GM21529 (cell line): Measurements from ENCODE around the gene EYA3.
"Not testable (repeated sequence)": the region's sequence is repeated elsewhere in the genome, so short reads cannot be mapped to it uniquely, and the experiment has no call there.

Experiments
- ATAC-seq: cut with Tn5 transposase; IDR thresholded peaks from one replicate; pipeline ENCODE4 v1.9.1; 2021; ENCODE audit not compliant: unreplicated experiment

EYA3 gene

DNA sequence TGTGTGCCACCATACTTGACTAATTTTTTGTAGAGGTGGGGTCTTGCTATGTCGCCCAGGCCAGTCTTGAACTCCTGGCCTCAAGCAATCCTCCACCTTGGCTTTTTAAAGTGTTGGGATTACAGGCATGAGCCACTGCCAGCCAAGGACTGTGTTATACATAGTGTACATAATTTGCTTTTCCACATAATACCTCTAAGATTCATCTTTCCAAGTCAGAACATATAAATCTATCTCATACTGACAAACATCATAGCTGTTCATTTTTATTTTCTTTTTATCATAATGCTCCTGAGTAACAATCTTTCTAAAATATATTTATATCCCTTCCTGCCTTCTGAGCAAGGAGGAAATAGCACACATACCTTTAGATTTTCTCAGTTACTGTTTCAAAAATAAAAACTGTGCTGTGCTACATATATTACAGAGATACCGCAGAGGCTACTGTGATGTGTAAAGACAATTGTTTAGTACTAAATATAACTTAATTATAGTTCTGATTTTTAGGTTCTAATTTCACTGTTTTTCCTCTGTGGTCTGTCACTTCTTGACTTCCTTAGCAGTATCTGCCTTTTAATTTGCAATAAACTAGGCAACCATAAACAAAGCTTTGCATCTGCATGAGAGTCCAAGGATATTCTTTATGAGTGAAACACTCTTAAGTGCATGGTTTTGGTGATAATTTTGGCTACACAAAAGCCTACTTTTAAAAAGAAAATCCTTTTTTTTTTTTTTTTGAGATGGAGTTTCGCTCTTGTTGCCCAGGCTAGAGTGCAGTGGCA, 59.3 kb downstream of the EYA3 start:
- ATAC-seq = no peak

DNA sequence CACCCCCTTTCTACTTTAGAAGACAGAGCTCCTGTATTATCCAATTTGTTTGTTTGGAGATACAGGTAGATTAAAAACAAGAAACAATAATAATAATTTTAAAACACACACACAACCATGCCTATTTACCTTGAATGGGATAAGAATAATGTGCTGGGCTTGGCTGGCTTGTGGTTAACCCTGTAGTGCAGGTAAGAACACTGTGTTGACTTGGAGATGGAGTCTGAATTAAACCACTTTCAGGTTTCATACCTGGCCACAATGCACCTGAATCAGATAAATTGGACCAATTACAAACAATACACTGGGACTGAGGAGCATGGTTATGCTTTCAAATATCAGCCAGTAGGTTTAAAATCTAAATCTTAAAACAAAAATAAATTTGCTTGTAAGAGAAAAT, 60.8 kb downstream of the EYA3 start:
- no peak for ATAC-seq

DNA sequence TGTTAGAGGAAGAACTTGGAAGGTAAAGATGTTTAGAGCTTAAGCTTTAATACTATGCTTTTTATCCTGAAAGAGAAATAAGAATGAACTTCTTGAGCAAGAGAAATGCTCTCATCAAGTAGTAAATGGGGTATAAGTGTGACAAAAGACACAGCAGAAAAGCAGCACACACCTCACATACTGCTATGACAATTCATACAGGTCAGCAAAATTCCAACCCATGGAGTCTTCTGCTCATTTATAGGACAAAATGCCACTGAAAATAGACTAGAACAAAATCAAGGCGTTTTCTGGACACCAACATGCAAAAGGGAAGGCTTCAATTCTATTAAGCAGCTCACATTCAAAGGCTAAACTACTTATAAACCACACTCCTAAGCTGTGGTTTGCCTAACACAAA, 61.2 kb downstream of the EYA3 start:
- ATAC-seq = no peak

DNA sequence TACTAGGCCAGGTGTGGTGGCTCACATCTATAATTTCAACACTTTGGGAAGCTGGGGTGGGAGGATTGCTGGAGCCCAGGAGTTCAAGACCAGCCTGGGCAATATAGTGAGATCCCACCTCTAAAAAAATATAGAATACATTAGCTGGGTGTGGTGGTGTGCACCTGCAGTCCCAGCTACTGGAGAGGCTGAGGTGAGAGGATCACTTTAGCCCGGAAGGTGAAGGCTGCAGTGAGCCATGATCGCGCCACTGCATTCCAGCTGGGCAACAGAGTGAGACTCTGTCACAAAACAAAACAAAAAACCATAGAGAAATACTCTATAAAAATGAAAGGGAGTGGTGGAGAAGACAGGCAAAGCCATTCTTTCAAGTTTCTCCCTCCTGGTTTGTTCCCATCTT, 62.1 kb downstream of the EYA3 start:
- no peak for ATAC-seq

DNA sequence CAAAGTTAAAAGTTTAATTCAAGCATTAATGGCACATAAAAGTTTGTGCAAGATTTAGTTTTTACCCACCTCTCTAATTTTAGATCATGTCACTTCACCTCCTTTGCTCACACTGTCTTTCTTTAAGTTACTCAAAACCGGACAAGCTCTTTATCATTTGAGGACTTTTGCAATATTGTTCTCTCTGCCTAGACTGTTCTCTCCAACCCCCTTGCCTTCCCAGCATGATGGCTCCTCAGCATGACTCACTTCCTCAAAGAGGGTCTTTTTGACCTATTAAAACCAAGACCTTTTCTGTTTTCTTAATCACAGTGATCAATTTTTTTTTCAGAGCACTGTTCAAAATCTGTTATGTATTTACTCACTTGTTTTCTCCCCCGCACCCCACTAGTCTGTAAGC, 67.3 kb downstream of the EYA3 start:
- no peak for ATAC-seq

DNA sequence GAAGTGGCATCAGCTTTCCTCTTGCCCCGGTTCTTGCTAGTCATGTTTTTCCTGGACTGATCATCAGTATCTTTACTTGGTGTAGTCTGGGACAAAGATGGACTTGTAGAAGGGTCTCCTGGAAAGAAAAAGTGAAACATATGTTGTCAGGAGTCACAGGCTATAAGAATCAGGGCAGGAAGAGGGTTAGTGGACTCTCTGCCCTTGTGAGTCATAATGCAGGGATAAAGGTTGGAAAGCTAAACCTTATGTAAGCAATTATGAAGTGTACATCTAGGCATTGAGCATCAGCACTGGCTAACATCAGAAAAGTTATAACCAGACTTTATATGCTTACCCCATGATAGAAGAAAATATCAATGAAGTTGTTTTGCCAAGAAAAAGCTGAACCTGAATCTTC, 77.4 kb downstream of the EYA3 start:
- no peak for ATAC-seq

DNA sequence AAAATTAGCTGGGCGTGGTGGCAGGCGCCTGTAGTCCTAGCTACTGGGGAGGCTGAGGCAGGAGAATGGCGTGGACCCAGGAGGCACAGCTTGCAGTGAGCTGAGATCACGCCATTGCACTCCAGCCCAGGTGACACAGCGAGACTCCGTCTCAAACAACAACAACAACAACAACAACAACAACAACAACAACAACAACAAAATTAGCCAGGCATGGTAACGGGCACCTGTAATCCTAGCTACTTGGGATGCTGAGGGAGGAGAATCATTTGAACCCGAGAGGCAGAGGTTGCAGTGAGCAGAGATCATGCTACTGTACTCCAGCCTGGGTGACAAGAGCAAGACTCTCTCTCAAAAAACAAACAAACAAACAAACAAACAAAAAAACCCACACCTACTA, 85.3 kb downstream of the EYA3 start:
- ATAC-seq = not testable (repeated sequence)

DNA sequence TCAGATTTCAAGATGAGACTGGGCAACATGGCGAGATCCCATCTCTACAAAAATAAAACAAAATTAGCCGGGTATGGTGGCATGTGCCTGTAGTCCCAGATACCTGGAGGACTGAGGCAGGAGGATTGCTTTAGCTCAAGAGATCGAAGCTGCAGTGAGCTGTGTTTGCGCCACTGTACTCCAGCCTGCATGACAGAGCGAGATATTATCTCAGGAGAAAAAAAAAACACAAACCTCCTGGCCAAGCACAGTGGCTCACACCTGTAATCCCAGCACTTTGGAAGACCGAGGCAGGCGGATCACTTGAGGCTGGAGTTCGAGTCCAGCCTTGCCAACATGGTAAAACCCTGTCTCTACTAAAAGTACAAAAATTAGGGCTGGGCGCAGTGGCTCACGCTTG, 85.8 kb downstream of the EYA3 start:
- ATAC-seq = no peak

DNA sequence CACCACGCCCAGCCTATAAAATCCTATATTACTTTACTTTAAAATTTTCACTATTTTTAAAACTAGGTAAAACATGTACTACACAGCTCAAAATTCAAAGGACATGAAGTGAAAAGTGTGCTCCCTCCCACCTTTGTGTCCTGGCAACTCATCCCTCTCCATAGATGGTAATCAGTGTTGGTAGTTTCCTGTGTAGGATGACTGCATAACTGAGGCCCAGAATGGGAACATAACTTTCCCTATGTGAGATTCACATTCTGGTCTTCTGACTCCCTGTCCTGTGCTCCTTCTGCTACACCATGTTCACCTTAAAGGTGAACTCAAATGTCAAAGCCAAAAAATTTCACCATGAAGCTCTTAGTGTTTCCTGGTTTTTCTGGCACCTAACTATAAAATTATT, 89.4 kb downstream of the EYA3 start:
- ATAC-seq = no peak

DNA sequence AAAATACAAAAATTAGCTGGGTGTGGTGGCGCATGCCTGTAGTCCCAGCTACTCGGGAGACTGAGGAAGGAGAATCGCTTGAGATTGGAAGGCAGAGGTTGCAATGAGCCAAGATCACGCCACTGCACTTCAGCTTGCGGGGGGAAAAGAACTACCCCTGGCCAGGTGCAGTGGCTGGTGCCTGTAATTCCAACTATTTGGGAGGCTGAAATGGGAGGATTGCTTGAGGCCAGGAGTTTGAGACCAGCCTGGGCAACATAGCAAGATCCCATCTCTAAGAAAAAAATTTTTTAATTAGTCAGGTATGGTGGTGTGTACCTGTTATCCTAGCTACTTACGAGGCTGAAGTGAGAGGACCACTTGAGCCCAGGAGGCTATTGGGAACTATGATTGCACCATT, 93.9 kb downstream of the EYA3 start:
- not testable (repeated sequence) for ATAC-seq

DNA sequence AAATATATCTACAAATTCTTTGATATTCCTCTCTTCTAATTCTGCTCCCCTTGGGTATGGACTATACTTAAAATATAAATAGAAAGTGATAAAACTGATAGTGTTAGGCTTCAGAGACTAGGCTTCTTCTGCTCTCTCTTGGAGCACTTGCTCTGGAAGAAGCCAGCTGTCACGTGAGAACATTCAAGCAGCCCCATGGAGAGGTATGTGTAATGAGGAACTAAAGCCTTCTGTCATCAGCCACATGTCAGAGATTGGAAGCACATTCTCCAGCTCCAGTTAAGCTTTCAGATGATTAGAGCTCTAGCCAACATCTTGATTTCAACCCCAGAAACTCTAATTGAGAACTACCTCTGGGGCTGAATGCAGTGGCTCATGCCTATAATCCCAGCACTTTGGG, 94.3 kb downstream of the EYA3 start:
- no peak for ATAC-seq

DNA sequence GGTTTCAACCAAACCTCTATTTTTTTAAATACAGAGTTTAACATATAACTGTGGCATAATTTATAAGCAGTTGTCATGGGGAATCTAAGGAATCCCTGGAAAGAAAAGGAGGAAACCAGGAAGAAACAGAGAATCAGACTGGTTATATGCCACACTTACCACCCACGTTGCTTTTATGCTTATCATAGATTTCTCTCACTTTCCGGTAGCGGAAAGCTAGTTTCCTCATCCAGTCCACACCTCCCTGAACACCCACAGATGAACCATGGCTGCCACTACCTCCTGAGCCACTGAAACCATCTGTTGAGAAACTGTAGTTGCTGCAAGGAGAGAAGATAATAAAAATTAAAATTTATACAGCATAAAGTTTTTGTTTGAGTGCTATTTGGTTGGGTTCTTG, 95.2 kb downstream of the EYA3 start:
- no peak for ATAC-seq

DNA sequence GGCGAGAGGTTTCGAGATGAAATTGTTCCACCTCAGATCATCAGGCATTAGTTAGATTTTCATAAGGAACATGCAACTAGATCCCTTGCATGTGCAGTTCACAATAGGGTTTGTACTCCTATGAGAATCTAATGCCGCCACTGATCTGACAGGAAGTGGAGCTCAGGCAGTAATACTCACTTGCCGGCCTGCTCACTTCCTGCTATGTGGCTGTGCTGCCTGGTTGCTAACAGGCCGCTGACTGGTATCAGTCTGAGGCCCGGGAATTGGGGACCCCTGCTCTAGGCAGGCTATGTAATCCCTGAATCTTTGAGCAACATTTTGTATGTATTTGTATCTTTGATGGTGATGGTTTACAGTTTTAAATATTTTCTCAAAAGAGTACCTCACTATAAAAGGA, 96.1 kb downstream of the EYA3 start:
- no peak for ATAC-seq

DNA sequence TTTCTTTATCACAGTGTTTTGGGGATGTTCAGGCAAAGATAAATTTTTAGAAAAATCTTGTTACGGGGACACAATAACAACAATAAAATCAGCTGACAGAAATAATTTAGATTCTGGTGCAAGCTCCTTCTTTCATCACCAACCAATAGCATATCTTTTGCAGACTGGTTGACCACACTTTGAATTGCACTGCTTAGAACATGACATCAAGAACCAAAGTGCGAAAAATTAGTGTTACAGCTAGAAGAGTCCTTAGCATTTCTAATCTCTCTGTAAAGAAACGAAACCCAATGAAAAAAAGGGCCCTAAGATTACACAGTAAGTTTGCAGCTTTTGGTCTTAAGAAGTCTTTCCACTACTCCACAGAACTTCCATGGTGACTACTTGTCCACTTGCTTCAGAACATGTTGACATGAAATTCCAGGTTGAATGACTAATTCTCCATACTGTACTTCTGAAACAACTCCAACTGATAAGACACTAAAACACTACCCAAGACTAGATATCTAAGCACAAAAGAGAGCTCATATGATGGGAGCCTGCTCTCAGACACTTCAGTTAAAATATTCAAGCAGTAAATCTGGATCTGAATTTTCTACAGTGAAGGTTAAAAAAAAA, 97.4 kb downstream of the EYA3 start:
- no peak for ATAC-seq

DNA sequence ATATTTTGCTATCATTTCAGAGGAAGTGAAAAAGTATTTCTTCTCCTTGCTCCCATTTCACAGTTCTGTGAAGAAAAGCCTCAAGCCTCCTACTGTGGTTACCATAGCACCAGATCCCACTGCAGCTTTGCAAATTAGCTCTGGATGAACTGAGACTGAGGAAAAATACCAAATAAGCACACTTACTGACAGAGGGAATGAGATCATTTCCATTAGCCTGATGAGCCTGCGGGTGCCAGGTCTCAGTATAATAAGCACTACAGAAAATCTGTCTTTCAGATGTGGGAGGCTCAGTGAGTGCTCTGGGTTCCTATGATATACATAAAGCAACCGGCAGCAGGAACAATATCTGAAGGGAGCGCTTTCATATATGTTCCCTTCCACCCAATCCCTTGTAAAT, 107.3 kb downstream of the EYA3 start:
- no peak for ATAC-seq

DNA sequence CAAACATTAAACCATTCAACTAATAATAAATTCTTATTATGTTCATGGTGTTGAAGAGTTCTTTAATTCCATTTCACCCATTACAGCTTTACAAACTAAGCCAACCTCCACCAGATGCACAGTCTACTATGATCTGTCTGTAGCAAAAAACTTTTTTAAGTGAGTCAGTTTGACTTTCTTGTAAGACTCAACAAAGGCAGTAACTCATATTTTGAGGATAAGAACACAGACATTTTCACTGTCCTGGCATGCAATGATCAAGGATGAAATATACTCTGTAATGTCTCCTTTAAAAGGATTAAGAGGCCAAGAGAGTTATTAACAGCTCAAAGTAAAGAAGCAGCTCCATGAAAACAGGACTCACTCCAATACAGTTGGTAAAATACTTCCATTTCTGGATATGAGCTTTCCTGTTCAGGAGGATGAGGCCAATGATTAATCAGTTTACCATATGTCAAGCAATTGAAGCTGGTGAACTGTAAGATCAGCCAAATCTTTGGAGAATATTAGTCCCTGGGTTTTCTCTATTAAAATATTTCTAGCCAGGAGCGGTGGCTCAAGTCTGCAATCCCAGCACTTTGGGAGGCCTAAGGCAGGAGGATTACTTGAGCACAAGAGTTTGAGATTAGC, 108.1 kb downstream of the EYA3 start:
- no peak for ATAC-seq

DNA sequence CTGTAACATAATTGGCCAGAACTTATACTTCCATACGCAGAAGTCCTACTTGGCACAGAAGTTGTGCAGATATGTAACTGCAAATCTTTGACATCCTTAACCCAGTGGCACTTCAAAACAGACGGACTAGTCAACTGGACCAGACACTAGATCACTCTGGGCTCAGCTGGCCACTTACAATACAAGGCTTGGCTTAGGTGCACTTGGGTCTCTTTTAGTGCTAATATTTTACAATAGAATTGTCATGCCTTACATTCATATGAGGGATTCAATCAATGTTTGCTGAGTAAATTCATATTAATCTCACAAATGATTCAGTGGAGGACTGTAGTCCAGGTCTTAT, 108.6 kb downstream of the EYA3 start:
- ATAC-seq = no peak

DNA sequence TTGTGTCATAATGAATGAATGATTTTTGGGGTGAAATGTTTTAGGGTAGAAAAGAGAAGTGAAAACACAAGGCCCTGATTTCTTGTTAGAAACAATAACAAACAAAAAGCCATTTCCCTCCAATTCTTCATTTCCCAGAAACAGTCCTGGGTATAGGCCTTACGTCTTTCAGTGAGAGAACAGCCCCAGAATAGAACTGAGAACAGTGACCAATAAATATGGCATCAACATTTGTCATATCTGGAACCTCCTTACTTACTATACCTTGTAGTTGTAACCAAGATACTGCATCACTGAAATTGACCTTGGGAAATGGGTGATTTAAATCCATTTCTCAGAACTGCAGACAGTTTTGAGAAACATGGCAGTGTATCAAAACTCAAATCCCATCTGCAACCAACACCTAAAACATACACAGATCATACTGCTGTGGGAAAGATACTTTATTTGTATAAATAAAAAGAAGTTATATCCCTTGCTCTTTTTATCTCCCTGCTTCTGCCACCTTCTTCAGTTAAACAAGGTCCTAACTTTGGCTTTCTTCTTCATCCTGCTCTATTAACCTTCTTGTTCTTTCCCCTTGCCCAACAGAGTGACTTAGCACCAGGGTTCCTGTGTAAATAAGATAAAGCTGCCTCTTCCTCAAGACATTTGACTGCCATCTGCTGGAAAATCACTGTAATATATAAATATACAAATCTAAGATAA, 109.1 kb downstream of the EYA3 start:
- ATAC-seq = no peak

DNA sequence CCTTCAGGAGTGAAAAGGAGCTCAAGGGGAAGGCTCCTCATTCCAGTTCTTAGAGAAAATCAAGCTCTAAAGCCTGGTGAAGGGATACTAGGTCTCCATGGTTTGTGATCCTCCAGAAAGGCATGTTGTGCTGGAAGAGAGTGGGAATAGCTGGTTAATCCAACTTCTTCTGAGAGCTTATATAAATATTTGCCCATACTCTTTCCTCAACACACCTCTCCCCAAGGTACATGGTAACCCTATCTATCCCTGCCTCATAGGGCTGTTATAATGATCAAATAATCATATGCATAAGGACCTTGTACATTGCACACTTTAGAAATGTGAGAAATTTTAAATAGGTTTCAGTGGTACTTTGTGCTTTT, 114.0 kb downstream of the EYA3 start:
- ATAC-seq = no peak

DNA sequence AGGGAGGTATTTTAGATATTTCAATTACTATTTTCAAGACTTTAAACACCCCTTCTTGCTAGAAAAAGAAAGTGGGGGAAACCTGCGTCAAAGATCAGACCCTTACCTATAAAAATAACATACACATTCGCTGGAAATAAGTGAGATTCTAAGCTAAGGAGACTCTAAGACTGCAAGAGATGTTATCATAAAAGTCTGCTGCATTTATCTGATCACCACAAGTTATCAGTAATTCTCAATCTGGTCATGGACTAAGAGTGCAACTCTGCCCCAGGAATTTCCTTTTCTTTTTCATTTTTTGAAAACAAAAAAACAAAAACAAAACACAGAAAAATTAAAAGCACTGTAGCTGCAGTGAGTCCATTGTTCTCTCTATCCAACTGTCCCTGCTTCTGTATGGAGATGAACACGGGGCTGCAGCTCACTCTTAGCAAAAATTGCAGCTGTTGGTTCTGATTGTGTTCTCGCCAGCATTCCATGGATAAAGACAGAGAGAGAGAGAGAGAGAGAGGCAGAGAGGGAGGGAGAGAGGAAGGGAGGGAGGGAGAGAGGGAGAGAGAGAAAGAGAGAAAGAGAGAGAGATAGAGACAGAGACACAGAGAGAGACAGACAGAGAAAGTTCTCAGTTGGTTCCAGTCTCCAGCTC, 114.5 kb downstream of the EYA3 start:
- no peak for ATAC-seq

DNA sequence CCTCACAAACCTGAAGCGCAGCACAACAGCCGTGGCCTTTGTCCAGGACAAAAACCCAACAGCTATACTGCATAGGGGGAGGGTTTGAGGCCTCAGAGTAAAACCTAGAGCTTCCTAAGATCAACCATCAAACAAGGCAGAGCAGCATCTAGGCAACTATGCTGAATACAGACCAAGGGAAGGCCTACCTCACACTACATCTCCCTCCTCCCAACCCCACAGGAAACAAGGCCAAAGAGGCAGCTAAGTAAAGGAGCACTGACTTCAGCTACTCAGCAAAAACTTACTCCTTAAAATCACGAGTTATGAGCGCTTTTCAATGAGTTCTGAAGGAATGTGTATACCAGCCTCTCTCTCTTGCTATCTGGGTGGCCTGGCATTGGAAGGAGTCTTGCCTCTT, 116.3 kb downstream of the EYA3 start:
- no peak for ATAC-seq

DNA sequence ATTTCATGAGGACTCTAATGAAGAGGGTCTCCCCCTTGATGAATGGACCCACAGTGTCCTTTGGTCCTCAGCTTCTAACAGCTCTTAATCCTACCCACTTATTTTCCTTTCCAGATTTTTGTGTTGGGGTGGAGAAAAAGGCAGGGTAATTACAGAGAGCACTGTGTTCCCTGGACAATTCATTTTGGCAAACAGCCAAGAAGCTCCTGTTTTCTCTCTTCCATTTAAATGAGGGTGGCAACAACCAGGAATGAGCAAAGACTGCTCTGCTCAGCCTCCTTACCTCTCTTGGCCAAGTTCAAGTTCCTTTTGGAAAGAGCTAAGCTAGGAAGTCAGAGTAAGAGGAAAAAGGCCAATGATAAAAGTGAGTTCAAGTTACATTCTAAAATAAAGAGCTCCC, 116.7 kb downstream of the EYA3 start:
- no peak for ATAC-seq
